ENCODE results near the gene TMEM135.

The TMEM135 gene

DNA sequence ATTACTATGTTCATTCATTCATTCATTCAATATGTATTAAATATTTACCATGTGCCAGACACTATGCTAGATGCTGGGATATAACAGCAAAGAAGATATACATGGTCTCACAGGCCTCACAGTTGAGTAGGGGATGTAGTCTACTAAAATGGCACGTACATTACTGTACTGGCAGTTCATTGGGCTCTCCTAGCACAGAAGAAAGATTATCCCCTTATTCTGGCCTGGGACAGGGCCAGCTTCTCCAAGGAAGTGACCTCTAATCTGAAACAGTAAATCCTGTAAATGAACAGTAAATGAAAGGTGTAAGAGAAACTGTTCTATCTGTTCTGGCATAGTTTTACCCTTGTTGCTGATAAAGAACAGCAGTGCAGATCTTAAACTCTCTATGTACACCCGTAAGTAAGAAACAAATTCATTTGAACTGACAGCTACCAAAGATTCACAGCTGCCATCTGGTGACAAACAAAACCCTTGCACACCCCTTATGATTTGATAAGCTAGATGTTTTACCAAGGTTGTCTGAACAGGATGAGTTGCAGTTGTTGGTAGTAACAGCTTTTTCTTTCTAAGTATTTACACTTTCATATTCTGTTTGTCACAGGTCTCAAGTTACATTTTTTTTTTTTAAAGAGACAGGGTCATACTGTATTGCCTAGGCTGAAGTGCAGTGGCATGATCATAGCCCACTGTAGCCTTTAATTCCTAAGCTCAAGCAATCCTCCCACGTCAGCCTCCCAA is 263.1 kb downstream of the TMEM135 start:
- Histone ChIP-seq H3K36me3 (ENCODE audit: insufficient read depth, low read length) (no peaks in the 10 kb centered on the region), H3K9me3 (ENCODE audit: control insufficient read depth, insufficient read depth, low read length) (no peaks in the 10 kb centered on the region), H3K9ac (ENCODE audit: low read depth, low read length) (no peak overlapping the region), H3K4me1 (ENCODE audit: insufficient read depth, low read length) (peaks cover 23% of the 10 kb centered on the region)

DNA sequence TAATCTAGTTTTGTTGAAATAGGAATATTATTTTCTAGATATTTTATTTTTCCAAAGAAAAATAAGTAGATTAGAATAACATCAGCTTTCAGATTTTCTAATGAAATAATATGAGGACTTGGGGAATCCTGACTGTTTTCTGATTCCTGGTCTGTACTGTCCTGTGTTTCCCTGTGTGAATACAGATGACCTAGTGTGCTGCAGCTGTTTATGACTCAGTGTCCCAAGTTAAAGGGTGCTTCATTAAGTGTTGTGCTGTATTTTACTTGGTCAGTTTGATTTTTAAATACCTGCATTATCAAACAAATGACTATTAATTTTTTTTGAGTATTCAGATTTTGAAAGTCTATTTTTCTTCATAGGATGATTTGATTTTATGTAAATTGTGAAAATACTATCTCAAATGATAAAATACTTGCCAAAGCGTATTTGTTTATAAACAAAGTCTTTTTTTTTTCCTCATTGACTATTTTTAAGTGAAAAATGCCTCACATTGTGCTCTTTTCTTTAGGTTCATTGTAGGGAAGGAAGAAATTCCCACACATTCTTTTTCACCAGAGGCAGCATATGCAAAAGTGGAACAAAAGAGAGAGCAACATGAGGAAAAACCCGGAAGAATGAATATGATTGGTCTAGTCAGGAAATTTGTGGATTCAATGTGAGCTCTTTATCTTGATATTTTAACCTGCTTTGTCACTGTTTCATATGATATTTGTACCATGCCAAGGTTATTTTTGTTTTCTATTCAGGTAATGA is 264.2 kb downstream of the TMEM135 start:
- H3K4me1 ChIP-seq (ENCODE audit: insufficient read depth, low read length): peaks cover 16% of the 10 kb centered on the region
- H3K36me3 ChIP-seq (ENCODE audit: insufficient read depth, low read length): no peaks in the 10 kb centered on the region
- H3K9ac ChIP-seq (ENCODE audit: low read depth, low read length): no peak overlapping the region
- no peaks in the 10 kb centered on the region for H3K9me3 ChIP-seq (ENCODE audit: control insufficient read depth, insufficient read depth, low read length)

DNA sequence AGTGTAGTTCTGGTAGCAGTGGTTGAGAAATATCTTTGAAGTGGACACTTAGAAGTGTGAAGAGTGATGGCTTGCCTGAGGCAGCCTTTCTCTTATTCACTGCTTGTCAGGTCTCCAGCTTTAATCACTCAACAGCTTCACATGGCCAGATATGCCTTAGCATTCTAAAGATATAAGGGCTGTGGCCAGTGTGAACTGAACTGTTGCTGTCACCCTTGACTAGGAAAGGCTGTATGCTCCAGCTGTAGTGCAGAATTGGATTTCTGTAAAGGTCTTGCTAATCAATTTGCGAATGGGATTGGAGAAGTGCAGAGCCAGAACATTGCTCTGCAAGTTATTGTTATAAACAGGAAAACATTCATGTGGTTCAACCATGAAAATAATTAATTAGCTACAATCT is 266.7 kb downstream of the TMEM135 start:
- no peaks in the 10 kb centered on the region for H3K9me3 ChIP-seq (ENCODE audit: control insufficient read depth, insufficient read depth, low read length)
- no peak overlapping the region for H3K9ac ChIP-seq (ENCODE audit: low read depth, low read length)
- peaks cover 14% of the 10 kb centered on the region for H3K4me1 ChIP-seq (ENCODE audit: insufficient read depth, low read length)
- H3K36me3 ChIP-seq (ENCODE audit: insufficient read depth, low read length): no peaks in the 10 kb centered on the region; the same call in 1 of the 2 replicates

DNA sequence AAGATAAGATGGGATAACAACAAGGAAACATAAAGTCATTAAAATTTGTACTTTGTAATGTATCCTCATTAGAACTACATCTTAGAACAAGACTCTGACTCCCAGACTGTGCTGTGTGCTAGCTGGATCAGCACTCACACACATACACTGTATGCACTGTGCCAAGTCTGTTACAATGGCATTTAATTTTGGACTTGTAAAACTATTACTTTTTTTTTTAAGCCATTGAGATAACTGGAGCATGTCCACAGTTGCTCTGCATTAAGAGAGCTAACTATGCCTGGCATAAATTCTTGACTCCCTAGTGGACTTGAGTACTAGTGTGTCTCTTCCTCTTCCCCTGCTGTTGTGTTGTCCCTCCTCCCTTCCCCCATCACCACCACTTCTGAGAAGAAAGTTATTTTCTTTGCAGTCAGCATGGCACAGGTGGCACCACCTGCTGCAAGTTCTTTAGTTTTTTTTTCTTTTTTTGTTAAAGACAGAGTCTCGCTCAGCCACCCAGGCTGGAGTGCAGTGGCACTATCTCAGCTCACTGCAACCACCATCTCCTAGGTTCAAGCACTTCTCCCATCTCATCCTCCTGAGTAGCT is 268.6 kb downstream of the TMEM135 start:
- Histone ChIP-seq H3K9me3 (ENCODE audit: control insufficient read depth, insufficient read depth, low read length) (no peaks in the 10 kb centered on the region), H3K4me1 (ENCODE audit: insufficient read depth, low read length) (peaks cover 12% of the 10 kb centered on the region), H3K9ac (ENCODE audit: low read depth, low read length) (no peak overlapping the region), H3K36me3 (ENCODE audit: insufficient read depth, low read length) (no peaks in the 10 kb centered on the region; the same call in 1 of the 2 replicates)

DNA sequence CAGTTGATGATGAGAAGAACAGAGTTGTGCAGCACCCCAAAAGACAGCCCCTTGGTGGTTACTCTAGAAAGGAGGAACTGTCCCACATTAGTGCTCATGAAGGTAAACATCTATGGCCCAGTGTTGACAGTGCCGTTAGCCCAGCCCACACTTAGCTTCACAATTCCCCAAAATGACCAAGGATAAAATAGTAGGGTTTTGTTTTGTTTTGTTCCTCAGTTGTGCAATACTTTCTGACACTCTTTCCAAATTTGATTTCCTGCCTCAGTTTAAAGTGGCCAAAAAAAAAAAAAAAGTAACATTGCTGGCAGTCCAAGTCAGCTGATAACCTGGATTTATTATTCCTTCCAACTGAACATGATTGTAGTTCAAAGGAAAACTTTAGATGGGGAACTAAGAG is 269.4 kb downstream of the TMEM135 start:
- no peak overlapping the region for H3K9ac ChIP-seq (ENCODE audit: low read depth, low read length)
- no peaks in the 10 kb centered on the region; the same call in 1 of the 2 replicates for H3K36me3 ChIP-seq (ENCODE audit: insufficient read depth, low read length)
- peaks cover 4% of the 10 kb centered on the region for H3K4me1 ChIP-seq (ENCODE audit: insufficient read depth, low read length)
- no peaks in the 10 kb centered on the region for H3K9me3 ChIP-seq (ENCODE audit: control insufficient read depth, insufficient read depth, low read length)

DNA sequence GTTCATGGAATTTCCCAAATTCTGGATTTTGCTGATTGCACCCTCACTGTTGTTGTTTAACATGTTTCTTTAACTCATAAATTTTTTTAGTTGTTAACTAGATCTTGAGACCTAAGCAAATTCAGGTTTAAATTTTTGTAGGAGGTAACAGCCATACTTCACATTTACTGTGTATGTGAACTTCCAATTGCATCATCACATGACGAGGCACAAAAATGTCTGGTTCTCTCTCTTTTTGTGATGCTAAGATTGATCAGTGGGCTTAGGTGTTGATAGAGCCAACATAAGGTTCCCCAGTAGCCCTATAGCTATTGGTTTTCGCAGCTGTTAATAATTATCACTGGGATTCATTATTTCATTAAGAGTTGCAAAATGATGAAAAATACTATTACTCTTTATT is 277.5 kb downstream of the TMEM135 start:
- Histone ChIP-seq H3K9me3 (ENCODE audit: control insufficient read depth, insufficient read depth, low read length) (no peaks in the 10 kb centered on the region), H3K36me3 (ENCODE audit: insufficient read depth, low read length) (no peaks in the 10 kb centered on the region), H3K9ac (ENCODE audit: low read depth, low read length) (no peak overlapping the region), H3K4me1 (ENCODE audit: insufficient read depth, low read length) (no peaks in the 10 kb centered on the region)

DNA sequence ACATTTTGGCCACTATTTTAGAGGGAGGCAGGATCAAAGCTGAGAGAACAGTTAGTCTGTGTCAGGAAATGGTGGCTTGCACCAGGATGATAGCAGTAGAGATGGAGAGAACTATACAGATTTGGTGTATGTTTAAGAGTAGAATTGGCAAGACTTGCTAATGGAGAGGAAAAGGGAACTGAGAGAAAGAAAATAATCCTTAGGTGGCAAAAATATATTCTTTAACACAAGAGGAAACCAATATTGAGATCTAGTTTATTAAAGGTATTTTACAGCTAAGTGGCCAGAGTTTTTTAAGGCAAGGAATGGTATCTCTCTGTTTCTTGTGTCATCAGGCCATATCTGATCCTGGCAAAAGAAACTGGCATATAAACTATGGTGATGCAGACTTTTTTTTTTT is 278.8 kb downstream of the TMEM135 start:
- Histone ChIP-seq H3K4me1 (ENCODE audit: insufficient read depth, low read length) (no peaks in the 10 kb centered on the region), H3K36me3 (ENCODE audit: insufficient read depth, low read length) (peaks cover 3% of the 10 kb centered on the region; the same call in 1 of the 2 replicates), H3K9me3 (ENCODE audit: control insufficient read depth, insufficient read depth, low read length) (no peaks in the 10 kb centered on the region), H3K9ac (ENCODE audit: low read depth, low read length) (no peak overlapping the region)

DNA sequence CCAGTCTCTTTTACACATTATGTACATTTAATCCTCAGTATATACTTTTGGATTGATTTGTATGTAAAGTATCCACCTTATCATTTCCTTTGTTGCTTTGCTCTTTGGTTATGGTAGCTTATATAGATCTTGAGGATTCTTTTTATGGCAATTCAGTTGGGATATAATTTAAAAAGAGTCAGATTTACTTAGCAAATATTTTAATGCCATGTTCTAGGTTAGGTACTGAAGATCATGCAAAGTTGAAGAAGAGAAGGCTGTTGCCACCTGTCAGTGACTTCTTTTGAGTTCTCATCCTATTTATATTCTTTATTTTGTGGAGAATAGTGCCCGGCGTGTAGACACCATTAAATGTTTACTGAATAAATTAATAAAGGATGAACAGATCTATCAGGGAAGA is 279.7 kb downstream of the TMEM135 start:
- Histone ChIP-seq H3K4me1 (ENCODE audit: insufficient read depth, low read length) (no peaks in the 10 kb centered on the region), H3K36me3 (ENCODE audit: insufficient read depth, low read length) (peaks cover 3% of the 10 kb centered on the region; the same call in 1 of the 2 replicates), H3K9ac (ENCODE audit: low read depth, low read length) (no peak overlapping the region), H3K9me3 (ENCODE audit: control insufficient read depth, insufficient read depth, low read length) (no peaks in the 10 kb centered on the region)

DNA sequence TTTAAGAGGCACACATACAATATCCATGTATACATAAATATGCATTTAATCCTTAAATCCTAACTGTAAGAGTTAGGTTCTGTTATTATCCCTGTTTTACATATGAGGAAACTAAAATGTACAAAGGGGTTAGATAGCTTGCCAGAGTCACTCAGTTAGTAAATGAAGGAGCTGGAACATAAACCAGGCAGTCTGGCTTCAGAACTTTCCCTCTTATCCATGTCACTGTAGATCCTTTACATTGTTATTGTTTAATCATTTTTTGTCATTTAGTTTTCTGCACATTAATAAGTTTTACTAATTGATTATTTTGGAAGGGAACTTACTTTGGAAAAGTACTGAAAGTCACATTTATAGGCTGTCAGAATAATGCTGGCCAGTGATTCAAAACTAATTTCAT is 282.4 kb downstream of the TMEM135 start:
- Histone ChIP-seq H3K36me3 (ENCODE audit: insufficient read depth, low read length) (peaks cover 3% of the 10 kb centered on the region; the same call in 1 of the 2 replicates), H3K9ac (ENCODE audit: low read depth, low read length) (no peak overlapping the region)

DNA sequence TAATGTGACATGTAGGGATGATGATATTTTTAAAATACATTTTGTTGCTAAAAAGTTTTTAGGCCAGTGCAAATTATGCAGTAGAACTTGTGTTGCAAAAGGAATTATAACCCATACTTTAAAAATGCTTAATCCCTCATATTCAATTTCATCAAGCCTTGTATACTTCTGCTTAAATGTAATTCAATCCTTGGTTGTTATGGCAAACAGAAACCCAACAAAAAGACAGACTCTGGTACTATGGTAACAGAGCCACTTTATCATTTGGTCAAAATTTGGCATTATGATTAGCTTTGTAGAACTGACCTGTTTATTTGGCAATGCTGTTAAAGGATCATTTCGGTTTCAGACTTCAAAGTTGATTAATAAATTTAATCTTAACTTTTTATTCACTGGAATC is 284.8 kb downstream of the TMEM135 start:
- Histone ChIP-seq H3K9ac (ENCODE audit: low read depth, low read length) (no peak overlapping the region), H3K9me3 (ENCODE audit: control insufficient read depth, insufficient read depth, low read length) (no peaks in the 10 kb centered on the region), H3K36me3 (ENCODE audit: insufficient read depth, low read length) (peaks cover 3% of the 10 kb centered on the region; the same call in 1 of the 2 replicates), H3K4me1 (ENCODE audit: insufficient read depth, low read length) (no peaks in the 10 kb centered on the region)

More for the DNA sequence above, 282.4 kb downstream of the TMEM135 start:
- no peaks in the 10 kb centered on the region for H3K9me3 ChIP-seq (ENCODE audit: control insufficient read depth, insufficient read depth, low read length)
- no peaks in the 10 kb centered on the region for H3K4me1 ChIP-seq (ENCODE audit: insufficient read depth, low read length)

DNA sequence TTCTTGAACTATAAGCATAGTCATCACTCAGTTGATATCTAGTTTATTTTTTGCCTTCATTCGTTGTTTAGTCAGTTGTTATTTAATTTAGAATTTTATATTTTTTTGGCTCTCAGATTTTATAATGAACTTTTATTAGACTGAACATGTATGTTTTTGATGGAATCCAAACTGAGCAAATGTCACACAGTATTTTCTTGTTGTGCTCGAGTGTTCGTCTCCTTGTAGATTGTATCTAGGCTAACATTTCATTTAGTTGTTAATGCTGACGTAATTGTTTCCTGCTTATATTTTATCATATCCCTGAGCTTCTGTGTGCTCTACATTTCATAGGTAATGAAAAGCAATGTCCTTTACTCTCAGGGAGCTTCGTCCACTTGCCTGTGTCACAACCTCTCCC is 286.2 kb downstream of the TMEM135 start:
- Histone ChIP-seq H3K36me3 (ENCODE audit: insufficient read depth, low read length) (peaks cover 3% of the 10 kb centered on the region; the same call in 1 of the 2 replicates), H3K9ac (ENCODE audit: low read depth, low read length) (no peak overlapping the region), H3K4me1 (ENCODE audit: insufficient read depth, low read length) (no peaks in the 10 kb centered on the region), H3K9me3 (ENCODE audit: control insufficient read depth, insufficient read depth, low read length) (no peaks in the 10 kb centered on the region)

DNA sequence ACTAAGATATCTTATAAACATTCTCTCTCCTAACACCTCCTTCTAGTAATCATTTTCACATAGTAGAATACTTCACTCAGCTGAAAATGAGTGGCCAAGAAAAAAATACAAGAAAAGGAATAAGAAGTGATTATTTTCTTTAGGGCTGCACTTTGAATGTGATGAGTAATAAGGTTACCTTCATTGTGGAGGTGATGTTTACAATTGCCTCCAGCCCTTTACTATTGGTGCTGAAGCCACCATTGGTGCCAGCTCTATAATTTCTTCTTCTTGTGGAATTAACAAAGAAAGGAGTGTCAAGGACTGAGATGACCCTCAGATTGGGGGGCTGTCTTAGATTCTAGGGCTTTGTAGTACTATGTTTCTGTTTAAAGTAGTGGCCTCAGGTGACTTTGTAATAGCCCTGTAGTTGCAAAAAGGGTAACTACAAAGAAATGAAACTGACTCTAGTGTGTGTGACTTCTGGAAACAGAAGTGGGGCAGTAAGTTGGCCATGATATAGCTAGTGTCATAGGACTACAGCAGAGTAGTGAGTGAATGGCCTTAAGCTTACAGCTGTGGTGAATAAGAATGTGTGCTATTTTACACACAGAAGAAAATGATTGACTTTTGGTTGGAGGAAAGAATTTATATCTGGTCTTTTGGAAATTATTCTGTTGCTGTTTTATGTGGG is 287.2 kb downstream of the TMEM135 start:
- Histone ChIP-seq H3K9ac (ENCODE audit: low read depth, low read length) (no peak overlapping the region), H3K9me3 (ENCODE audit: control insufficient read depth, insufficient read depth, low read length) (no peaks in the 10 kb centered on the region), H3K36me3 (ENCODE audit: insufficient read depth, low read length) (peaks cover 3% of the 10 kb centered on the region; the same call in 1 of the 2 replicates), H3K4me1 (ENCODE audit: insufficient read depth, low read length) (no peaks in the 10 kb centered on the region)

DNA sequence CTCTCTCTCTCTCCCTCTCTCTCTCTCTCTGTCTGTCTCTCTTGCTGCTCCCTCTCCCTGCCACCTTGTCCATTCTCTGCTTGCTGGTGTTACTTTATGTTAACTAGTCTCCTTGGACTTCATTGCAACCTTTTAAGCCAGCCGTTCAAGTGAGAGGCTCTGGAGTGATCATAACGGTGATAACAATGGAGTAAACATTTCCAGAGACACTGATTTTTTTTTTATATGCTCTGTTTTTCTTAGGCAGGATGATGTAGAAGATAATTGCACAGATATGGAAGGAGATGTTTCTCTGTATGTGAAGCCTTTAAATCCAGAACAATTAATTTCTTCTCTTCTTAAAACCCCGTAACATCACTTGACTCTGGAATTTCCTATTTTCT is 287.7 kb downstream of the TMEM135 start:
- peaks cover 3% of the 10 kb centered on the region; the same call in 1 of the 2 replicates for H3K36me3 ChIP-seq (ENCODE audit: insufficient read depth, low read length)
- H3K4me1 ChIP-seq (ENCODE audit: insufficient read depth, low read length): no peaks in the 10 kb centered on the region
- no peaks in the 10 kb centered on the region for H3K9me3 ChIP-seq (ENCODE audit: control insufficient read depth, insufficient read depth, low read length)
- no peak overlapping the region for H3K9ac ChIP-seq (ENCODE audit: low read depth, low read length)

DNA sequence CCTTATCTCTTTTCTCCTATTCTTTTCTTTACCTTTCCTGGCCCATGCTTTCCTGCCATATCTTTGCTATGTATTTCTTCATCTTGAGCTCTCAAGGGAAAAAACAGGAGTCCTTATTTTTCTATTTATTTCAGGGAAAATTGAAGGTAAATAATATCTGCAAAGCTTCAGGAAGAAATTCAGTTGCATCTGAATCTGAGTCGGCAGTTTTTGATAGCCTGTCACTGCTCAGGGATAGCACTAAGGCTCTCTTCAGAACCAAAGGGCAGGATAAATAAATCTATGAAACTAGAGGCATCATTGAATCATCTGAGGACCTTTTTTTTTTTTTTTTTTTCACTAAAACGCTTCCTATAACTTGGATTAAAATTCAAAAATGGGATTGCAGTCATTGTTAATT is 288.9 kb downstream of the TMEM135 start:
- Histone ChIP-seq H3K9ac (ENCODE audit: low read depth, low read length) (no peak overlapping the region), H3K4me1 (ENCODE audit: insufficient read depth, low read length) (no peaks in the 10 kb centered on the region), H3K36me3 (ENCODE audit: insufficient read depth, low read length) (no peaks in the 10 kb centered on the region), H3K9me3 (ENCODE audit: control insufficient read depth, insufficient read depth, low read length) (no peaks in the 10 kb centered on the region)
